Activated CD8-positive, alpha-beta memory T cell treated with anti-CD3 and anti-CD28 coated beads, Interleukin-2, amount 50 U/mL, for 48 hours (primary cell): ENCODE results near the gene OSBPL10.

ENCODE experiments used
- DNase-seq: peaks from one replicate; pipeline ENCODE4 v3.0.0-alpha.2; 2020

The OSBPL10 gene

DNA sequence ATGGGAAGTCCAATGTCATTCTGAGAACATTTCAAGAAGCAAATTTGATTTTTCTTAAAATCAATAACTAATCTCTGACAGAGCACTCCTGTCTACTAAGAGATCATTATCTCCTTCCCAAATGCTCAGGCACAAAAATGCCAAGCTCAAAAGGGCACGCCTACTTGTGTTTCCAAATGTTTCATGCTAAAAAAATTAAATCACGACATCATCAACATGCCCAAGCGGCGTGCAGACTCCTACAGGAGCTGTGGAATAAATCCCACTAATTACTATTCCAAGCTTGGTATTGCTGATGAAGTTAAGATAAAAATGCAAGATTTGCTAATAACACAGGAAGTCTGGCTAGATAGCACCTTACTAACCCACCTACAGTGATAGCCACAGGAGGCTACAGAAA, 140.8 kb downstream of the OSBPL10 start:
- DNase-seq, result no peak

DNA sequence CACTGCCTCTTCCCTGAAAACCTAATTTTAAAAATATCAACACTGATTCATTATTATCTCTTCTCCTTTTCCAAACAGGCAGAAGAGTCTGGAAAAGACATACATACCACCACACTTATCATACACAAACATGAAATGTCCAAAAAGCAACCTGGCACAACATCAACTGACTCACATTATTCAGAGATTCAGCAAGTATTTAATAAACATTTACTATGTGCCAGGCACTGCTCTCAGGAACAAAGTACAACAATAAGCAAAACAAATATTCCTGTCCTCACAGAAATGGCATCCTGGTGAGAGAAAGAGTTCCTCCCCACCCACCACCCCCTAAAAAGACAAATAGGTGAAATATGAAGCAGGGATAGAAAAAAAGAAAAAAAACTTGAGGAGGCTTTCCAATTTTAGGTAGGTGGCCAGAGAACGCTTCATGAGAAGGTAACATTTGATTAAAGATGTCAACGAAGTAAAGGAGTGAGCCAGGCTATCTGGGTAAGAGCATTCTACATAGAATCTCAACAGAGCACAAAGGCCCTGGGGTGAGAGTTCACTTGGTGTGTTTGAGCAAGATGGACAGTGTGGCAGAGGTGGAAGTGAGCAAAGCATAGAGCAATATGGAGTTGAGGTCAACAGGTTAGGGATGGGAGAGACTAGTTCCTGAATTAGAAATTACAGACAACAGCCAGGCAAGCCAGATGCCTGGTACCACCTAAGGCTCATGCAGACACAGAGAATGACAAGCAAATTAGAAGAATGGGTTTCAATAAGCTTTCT, 141.7 kb downstream of the OSBPL10 start:
- DNase-seq, result no peak

DNA sequence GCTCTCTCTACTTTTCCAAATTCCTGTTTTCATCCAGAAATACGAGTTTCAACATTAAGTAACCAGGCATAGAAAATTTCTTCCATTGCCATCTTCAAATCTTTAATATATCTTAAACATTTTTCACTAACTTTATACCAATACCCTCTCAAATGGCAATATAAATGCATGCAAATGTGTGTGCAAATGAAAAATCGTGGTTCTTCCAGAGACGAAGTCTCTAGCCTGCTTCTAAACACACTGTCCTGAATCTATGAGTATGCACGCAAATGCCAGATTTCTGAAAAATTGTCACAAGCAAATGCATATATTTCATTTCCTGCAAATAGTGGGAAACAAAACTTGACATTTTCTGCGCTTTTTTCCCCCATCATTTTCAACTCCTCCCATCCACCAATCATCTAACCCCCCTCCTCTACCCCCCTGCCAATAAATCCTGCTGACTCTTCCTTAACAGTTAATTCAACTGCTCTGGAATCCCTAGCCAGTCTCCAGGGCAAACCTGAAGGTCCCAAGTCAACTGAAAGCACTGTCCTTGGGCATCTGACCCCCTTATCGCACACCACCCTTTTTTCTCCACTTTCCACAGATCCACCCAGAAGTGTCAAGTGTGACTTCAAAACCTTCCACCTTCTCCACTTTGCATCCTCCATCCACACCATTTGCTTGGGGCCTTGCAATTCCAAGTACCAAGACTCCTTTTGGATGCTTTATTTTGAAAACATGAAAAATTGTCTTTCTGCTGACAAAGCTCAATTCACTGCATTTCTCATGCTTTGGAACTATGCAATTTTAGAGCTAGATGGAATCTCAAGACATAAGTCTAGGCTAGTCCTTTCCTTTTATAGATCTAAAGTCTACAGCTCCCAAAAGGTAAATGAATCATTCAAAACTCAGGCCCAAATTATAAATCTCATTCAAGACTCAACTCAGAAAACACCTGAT, 144.7 kb downstream of the OSBPL10 start:
- DNase-seq, result no peak

DNA sequence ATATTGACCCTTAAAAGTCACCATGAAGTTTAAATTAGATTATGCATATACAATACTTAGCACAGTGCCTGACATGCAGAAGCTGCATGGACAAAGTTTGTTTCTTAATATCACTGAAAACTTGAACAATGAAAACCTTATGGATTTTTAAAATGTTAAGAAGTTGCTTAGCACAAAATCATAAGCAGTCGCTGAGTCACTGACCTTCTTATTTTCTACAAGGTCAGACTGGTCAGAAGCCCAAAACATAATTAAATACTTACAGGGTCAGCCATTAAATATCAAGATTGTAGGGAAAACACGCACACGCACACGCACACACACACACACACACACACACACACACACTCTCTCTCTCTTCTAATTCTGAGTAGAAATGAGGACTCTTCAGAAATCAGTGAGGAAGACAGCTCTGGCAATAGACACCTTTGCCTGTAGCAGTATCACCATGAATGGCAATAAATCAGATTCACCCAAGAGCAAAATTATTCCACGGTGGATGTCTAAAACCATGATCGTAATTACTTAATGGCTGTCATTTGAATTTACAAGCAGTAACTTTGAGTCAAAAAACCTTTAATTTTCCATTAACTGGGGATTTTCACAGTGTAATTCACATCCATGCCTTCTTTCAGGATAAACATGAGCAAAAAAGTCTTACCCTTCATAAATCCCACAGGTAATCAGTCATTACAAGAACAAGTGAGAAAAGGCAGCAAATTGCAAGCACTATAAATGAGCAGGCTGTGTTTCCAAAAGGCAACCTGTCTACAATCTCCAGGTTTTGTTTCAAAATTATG, 147.5 kb downstream of the OSBPL10 start:
- DNase-seq, result no peak

DNA sequence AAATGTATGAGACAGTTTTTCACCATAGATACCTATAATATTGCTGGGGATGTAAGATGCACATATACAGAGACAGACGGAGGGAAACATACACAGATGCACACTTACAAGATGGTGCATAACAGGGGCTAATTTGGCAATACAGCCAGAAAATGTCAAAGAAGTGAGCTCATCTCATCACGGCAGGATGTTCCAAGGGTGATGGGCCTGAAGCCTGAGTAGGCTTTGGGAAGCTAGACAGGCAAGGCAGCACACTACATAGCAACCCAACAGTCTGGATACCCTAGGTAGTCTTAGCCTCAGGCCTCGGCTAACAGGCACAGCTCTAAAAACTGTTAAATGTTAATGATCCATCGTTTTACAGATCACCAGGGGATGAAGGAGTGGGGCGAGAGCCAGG, 148.5 kb downstream of the OSBPL10 start:
- DNase-seq, result no peak

DNA sequence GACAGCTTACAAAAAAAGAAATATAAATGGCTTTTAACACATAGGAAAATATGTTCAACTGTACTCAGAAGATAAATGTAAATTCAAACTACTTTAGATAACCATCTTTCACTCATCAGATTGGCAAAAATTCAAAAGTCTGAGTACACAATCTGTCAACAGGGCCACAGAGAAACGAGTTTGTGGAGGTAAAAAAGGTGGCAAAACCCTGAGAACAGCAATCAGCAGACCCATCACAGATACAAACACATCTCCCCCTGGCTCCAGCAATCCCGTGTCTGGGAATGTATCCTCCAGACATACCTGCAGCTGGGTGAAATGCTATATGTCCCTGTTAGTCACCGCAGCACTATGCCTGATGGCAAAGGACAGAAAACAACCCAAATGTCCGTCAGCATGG, 149.5 kb downstream of the OSBPL10 start:
- no peak for DNase-seq

DNA sequence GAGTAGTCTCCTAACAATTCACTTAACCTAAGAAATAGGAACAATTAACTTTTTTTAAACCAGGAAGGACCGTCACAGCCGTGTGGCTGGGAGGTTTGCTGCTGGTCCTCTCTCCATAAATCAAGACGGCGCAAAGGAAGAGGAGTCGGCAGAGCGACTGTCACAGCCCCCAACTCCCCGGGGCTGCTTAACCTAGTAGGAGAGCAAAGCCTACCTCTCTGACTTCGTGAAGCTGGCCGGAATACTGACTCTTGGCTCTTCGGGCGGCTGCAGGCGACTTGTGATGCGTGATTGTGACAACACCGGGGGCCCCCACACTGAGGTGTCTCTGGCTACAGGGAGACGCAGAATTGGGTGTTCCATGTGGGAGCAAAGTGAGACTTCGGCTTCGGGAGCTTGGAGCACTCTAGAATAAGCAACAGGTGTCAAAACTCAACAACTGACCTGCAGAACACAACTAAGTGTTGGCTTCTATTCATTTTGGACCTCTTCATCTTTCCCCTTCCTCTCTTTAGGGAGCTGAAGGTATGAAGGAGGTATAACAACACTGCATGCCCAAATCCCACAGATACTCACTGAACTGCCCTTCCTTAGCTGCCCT, 151.1 kb downstream of the OSBPL10 start:
- no peak for DNase-seq

DNA sequence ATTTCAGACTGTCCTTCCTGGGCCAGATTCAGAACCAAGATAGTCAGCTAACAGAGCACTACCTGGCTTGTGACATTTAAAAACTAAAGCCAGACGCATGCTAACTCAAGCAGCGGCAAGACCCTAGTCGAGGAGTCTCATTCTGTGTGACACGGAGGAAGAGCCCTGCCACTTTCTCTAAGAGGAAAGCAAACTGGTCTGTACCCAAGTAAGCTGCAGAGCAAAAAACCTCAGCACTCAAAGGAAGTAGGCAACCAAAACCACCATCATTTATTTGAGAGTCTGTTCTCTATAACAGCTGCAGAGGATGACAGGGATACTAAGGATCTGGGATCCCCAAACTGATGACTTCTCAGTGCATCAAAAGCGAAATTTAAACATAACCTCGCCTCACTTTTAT, 152.1 kb downstream of the OSBPL10 start:
- DNase-seq, result no peak

DNA sequence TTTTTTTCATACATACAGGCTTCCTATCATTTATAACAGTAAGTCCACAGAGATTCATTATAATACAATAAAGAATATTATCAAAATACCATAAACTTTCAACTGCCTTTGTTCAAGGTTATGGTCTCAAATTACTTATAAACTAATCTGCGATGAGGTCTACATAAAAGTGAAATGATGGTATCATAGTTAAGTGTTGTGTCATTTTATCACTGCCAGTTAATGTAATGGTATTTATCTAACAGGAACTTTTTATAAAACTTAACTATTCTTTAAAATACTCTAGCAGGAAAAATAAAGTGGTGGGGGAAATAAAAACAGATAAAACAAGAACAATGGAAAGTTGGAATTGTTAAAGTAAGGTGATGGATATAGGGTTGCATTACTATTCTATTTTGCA, 153.1 kb downstream of the OSBPL10 start:
- no peak for DNase-seq

DNA sequence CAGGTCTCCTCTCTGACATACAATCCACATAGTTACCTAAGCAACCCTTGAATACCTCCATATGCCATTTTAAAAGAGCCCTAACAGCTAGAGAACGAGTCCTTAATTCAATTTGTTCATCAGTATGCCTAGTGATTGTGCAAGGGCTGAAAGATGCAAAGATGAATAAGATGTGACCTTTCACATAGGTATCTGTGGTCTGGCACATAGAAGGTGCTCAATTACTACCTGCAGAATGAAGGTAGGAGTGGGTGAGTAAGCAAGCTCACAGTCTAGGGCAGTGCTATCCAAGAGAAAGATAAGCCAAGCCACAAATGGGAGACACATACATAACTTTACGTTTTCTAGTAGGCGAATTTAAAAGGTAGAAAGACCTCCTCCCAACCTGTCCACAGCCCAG, 157.9 kb downstream of the OSBPL10 start:
- DNase-seq, result no peak

DNA sequence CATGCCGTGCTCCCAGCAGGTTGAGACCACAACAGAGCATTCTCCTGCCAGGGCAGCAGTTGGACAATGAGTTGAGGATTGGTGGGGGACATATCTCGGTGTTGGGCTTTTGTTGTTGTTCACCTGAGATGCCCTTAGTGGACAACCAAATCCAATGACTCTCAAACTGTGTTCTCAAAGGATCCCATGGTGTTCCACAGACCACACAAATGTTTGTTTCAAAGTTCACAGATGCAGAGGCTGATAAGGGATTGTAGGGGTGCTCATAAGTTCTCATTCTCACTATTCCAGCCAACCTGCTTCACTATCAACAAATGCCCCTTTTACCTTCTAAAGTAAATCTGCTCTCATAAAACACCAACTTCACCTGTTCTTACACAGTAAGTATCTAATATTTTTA, 159.9 kb downstream of the OSBPL10 start:
- no peak for DNase-seq

DNA sequence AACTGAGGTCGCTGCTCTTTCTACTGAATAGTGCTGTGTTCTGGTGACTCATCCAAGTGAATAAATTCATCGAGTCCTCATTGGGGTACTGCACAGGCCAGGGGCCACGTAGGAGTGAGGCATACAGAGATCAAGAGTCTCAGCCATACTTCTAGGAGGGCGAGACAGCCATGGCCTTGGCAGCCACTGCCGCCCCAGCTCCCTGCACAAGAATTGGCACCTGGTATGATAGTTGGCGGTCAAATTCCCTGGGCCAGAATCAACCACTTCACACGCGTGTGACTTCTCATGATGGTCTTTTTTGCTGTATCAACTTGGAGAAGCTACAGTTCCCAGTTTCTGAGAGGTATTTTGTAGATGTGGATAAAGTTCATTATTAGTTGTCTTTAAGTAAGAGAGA, 161.6 kb downstream of the OSBPL10 start:
- DNase-seq, result no peak

DNA sequence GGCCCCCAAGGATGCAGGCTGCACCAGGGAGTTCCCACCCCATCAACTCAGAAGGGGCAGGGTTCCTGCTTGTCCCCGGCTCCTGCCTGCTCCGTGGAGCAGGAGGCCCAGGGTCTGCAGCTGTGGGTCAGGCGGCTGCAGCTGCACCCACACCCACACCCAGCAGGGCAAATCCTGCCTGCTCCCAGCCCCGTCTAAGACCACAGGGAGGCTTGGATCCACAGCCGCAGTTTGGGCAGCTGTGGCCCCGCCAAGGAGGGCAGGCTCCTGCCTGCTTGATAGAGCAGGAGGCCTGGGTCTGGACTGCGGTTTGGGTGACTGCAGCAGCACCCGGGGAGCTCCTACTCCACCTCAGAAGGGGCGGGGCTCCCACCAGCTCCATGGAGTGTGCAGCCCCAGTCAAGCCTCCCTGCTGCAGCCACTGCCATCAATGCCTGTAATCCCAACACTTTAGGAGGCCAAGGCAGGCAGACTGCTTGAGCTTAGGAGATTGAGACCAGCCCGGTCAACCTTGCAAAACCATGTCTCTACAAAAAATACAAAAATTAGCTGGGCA, 163.6 kb downstream of the OSBPL10 start:
- DNase-seq, result no peak

DNA sequence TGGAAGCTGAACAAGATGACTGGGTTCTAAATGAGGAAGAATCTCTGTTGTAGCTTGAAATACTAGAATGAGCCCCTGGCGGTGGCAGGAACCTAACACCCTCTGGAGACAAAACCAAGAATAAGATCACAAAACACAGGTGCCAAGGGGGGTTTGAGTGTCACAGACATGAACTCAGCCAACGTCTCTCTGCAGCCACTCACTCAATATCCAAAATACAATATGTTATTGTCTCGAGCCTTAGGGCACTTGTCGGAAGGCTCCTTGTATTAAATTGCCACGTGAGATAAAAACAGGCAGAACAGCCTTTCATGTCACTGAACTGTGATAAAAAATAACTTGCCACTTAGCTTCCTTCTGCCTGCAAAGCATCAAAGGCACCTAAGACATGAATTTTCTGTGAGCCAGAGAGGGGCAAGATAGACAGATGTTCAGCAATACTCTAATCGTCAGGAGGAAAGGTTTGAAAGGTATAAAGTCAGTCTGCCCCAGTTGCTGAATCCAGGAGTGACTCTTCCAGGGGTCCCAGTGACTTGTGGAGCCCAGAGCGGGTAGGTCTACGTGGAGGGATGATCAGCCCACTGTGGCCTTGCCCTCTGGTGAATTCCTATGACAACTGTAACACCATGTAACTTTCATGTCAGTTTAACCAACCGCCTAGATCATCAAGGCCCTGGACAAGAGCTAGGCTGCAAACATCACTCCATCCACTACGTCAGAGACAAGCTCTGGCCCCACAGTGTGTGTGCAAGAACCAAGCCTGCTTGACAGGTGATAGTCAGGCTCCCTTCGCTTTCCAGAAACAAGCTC, 165.2 kb downstream of the OSBPL10 start:
- no peak for DNase-seq

DNA sequence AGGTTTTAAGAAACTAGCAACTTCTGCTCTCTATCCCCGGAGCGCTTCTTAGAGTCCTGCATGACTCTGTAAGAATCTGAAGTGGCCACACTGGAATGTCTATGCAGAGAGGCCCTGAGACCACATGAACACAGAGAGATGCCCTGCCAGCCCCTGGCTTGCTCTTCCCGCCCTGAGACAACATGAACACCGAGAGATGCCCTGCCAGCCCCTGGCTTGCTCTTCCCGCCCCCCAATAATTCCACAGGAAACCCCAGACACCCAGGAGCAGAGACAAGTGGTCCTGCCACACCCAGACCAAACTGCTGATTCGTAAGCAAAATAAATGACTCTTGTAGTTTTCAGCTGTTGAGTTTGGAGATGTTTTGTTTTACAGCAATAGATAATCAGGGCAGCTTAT, 166.1 kb downstream of the OSBPL10 start:
- no peak for DNase-seq

DNA sequence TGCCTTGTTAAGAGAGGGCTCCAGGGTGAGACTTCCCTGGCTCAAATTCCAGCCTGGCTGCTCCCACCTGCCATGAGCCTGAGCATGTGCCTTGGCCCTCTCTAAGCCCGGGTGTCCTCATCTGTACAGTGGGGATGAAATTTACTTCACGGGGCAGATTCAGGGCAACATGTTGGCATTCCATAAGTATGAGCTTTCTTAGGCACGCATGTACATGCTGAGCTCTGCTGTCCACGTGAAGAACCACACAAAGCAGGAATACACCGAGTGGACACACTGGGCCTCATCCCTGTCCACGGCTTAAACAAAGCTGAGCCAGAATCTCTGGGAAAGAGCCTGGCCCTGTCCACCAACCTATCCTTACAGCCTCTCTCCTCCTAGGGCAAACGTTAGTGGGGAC, 167.4 kb downstream of the OSBPL10 start:
- DNase-seq, result no peak

DNA sequence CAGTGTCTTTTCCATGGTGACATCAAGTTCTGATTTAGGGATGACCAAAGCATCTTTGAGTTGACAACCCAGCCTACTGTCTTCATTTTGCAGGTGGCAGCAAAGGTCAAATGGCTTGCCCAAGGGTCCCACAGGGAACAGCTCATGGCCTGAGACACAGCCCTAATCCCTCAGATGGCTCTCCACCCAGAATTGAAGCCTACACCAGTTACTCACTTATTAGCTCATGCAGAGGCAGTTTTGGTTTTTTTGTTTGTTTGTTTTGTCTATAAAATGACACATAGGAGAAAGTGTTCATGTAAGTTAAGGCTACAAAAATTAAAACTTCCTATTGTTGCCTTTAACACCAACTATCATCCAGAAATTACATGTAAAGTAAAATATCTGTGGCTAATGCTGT, 167.9 kb downstream of the OSBPL10 start:
- no peak for DNase-seq

DNA sequence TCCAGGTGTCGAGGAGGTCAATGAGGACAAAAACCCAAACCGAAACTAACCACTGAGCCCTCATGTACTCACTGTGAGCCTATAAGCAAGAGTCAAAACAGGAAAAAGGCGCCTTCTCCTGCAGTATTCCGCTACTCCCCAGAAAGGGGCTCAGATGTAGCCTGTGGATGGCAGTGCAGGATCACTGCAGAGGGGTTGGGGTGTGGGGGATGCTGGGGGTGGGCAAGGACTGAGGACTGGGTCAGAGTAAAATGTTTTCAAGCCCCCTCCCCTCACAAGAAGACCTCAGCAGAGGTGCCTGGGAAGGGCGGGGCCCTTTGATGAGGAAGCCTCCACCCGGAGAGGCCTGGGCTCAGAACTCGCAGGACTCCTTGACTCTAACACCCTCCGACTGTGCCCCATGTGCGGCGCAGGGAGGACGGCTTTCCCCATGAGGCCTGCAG, 170.1 kb downstream of the OSBPL10 start:
- no peak for DNase-seq

DNA sequence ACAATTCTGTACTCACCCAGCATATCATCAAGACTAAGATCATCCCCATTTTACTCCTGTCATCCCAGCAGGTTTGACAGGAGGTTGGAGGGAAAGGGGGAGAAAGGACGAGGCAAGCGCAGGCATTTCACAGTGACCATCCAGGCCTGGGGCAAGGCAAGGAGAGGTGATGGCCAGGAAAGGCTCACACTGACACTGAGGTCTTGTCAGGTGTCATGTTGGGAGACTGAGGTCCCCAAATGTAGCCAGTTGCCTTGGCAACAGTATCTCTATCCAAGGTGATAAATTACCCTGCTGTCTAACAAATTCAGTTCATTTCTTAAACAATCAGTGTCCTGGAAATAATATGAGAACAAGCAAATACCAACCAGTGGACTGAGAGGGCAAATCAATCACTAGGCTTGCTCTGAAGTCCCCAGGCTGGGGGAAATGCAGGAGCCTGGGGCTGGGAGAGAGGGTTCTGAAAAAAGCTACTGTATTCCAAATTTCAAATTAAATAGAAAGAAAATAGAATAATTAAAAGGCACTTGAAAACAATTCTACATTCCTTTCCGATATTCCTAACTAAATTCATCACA, 172.8 kb downstream of the OSBPL10 start:
- no peak for DNase-seq

DNA sequence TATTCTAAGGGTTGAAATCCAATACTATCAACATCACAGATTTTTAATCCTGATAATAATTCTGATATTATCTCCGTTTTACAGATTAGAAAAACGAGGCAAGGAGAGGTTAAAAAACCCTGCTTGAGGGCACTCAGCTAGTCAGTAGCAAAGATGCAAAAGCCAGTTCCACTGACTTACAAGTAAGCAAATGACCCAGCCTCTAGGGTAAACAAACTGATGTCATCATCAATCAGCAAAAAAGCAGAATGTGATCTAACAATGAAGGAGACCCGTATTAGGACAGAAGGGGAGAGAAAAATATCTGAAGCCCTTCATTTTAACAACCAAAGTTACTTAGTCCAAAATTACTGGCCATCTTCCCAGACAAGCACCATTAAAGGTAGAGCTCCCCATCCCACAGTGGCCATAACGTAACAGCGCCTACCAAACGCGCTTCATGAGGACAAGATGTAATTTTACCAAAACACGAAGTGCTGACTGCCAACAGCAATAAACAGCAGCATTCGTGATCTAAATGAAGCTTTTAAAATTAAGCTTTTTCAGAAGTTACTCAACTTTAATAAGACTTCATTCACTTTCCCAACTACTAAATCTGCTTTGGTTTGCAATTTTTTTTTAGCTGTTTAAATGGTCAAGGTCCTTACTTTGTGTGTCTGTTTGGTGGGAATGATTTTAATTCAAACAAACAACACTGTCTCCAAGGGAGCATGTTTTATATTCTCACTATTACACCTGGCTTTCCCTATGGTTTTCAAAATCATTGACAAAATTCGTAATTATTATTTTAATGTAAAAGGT, 176.6 kb downstream of the OSBPL10 start:
- DNase-seq, result no peak
